Gastroesophageal sphincter (tissue), 4 donors: ENCODE measurements around the gene SHOC2. TPM values are rescaled to one million over a fixed set of nuclear protein-coding genes. Genes with fewer than 3 reads are reported as not detected.

ENCODE experiments used
- ATAC-seq: fragments of 150-250 bp; one replicate; pipeline ENCODE4 v1.9.1; 2016; ENCODE audit warnings: mild to moderate bottlenecking, moderate library complexity
- H3K27ac ChIP-seq, 4 donors: fragments of 200-600 bp; sonication (generic) in 3 of 4; 1 replicate in 3 of 4; 2 replicates in 1 of 4; pipeline ENCODE4 v1.5.1; 2016 to 2019
- H3K27me3 ChIP-seq: fragments of 200-600 bp; sonication (generic); one replicate; pipeline ENCODE4 v1.5.1; 2019
- H3K36me3 ChIP-seq, 2 donors: fragments of 200-600 bp; sonication (generic); one replicate each; pipeline ENCODE4 v1.5.1; 2019; ENCODE audit warnings: control low read depth in 1 of 2
- H3K4me1 ChIP-seq, 3 donors: fragments of 200-600 bp; sonication (generic); 1 replicate in 2 of 3; 2 replicates in 1 of 3; pipeline ENCODE4 v1.5.1; 2016 to 2019; ENCODE audit warnings: control low read depth in 2 of 3
- H3K4me3 ChIP-seq, 2 donors: fragments of 200-600 bp; sonication (generic); one replicate each; pipeline ENCODE4 v1.5.1; 2019; ENCODE audit warnings: mild to moderate bottlenecking in 1 of 2, moderate library complexity in 1 of 2
- H3K9me3 ChIP-seq, 3 donors: fragments of 200-600 bp; sonication (generic); one replicate each; pipeline ENCODE4 v1.5.1; 2017 to 2019; ENCODE audit warnings: control low read depth in 2 of 3
- CTCF ChIP-seq, 4 experiments: fragments of 200-600 bp in 2 of 4; fragments of 450-650 bp in 2 of 4; sonication (generic) in 1 of 4; IDR thresholded peaks; one replicate each; pipeline ENCODE4 v1.5.1; 2017 to 2019; ENCODE audit warnings: antibody characterized with exemption in 4 of 4, mild to moderate bottlenecking in 2 of 4, moderate library complexity in 2 of 4
- EP300 ChIP-seq: sonication (generic); formaldehyde crosslinking; IDR thresholded peaks from one replicate; pipeline ENCODE4 v1.6.1; 2017; ENCODE audit warnings: antibody characterized with exemption, mild to moderate bottlenecking
- POLR2A ChIP-seq, 2 donors: fragments of 450-650 bp; IDR thresholded peaks; one replicate each; pipeline ENCODE4 v1.6.1; 2017; ENCODE audit warnings: antibody characterized with exemption in 2 of 2, mild to moderate bottlenecking in 2 of 2, moderate library complexity in 1 of 2
- POLR2AphosphoS5 ChIP-seq: sonication (generic); formaldehyde crosslinking; IDR thresholded peaks from one replicate; pipeline ENCODE4 v1.6.1; 2017; ENCODE audit warnings: antibody characterized with exemption
- WGBS, 2 donors: methylation state at CpG; one replicate each; pipeline ENCODE4 v1.1.5; 2018; ENCODE audit warnings: low coverage in 1 of 2; 5-methylcytosine and 5-hydroxymethylcytosine counted together
- total RNA-seq, 4 donors: library from RNA; depleted of rRNA; stranded (reverse); fragments of >200 nt; gene quantifications; one replicate each; pipeline ENCODE4 v1.1.0, GENCODE V29; 2016

The SHOC2 gene
- total RNA-seq, 4 donors from 2014 or later = 50.5 to 66.0 (median 58.4) TPM

GRCh38 chr10:111018021-111018420 is 98.6 kb downstream of the SHOC2 start:
- no peak overlapping the region for H3K27ac ChIP-seq

GRCh38 chr10:111023060-111023459 is 103.7 kb downstream of the SHOC2 start:
- peaks cover 0 to 35% of the 10 kb centered on the region in 2 donors for H3K36me3 ChIP-seq
- no peaks in the 10 kb centered on the region for H3K4me1 ChIP-seq
- no peak overlapping the region for H3K27ac ChIP-seq
- TF ChIP-seq POLR2A (IDR thresholded peaks at IDR 0.05) = no peak
- no peak for TF ChIP-seq POLR2AphosphoS5
- TF ChIP-seq CTCF (IDR thresholded peaks at IDR 0.05) = no peak
- no peak for TF ChIP-seq EP300
- no peaks in the 10 kb centered on the region for H3K27me3 ChIP-seq
- H3K9me3 ChIP-seq = peaks cover 0 to 19% (median 0%) of the 10 kb centered on the region in 3 donors
- H3K4me3 ChIP-seq = no peak overlapping the region
- no peak for ATAC-seq

More at GRCh38 chr10:111018021-111018420, 98.6 kb downstream of the SHOC2 start:
- H3K4me1 ChIP-seq = no peaks in the 10 kb centered on the region
- H3K36me3 ChIP-seq = peaks cover 0 to 61% of the 10 kb centered on the region in 2 donors
- H3K27me3 ChIP-seq = no peaks in the 10 kb centered on the region
- TF ChIP-seq POLR2AphosphoS5 (no peak), POLR2A (IDR thresholded peaks at IDR 0.05) (no peak), EP300 (no peak), CTCF (IDR thresholded peaks at IDR 0.05) (no peak)
- peaks cover 0 to 6% (median 0%) of the 10 kb centered on the region in 3 donors for H3K9me3 ChIP-seq
- ATAC-seq = no peak
- no peak overlapping the region for H3K4me3 ChIP-seq

GRCh38 chr10:111030042-111030750 is 110.8 kb downstream of the SHOC2 start:
- no peaks in the 10 kb centered on the region for H3K27me3 ChIP-seq
- H3K27ac ChIP-seq = no peak overlapping the region
- H3K4me3 ChIP-seq = no peak overlapping the region
- no peaks in the 10 kb centered on the region for H3K4me1 ChIP-seq
- no peak for ATAC-seq
- H3K9me3 ChIP-seq = peaks cover 0 to 20% (median 0%) of the 10 kb centered on the region in 3 donors
- no peak for TF ChIP-seq EP300
- no peak for TF ChIP-seq POLR2A (IDR thresholded peaks at IDR 0.05)
- TF ChIP-seq CTCF (IDR thresholded peaks at IDR 0.05) = no peak
- TF ChIP-seq POLR2AphosphoS5 = no peak
- no peaks in the 10 kb centered on the region for H3K36me3 ChIP-seq
- 97 to 100% methylated on average over 3 to 5 of the region's 9 CpGs for WGBS, 2 donors

- no peak for ATAC-seq
- H3K4me3 ChIP-seq = no peak overlapping the region
- H3K4me1 ChIP-seq = no peaks in the 10 kb centered on the region
- peaks cover 0 to 35% (median 0%) of the 10 kb centered on the region in 3 donors for H3K9me3 ChIP-seq
- H3K27ac ChIP-seq = no peak overlapping the region
- 83 to 87% methylated on average over 2 of the region's 2 CpGs for WGBS, 2 donors
- H3K36me3 ChIP-seq = no peaks in the 10 kb centered on the region
- no peak for TF ChIP-seq POLR2AphosphoS5
- no peak for TF ChIP-seq CTCF (IDR thresholded peaks at IDR 0.05)
- no peak for TF ChIP-seq POLR2A (IDR thresholded peaks at IDR 0.05)
- no peak for TF ChIP-seq EP300
- H3K27me3 ChIP-seq = no peaks in the 10 kb centered on the region
Measured at GRCh38 chr10:111034598-111035310, 115.3 kb downstream of the SHOC2 start.

GRCh38 chr10:111035542-111035941 is 116.1 kb downstream of the SHOC2 start:
- Histone ChIP-seq H3K27ac (no peak overlapping the region), H3K4me3 (no peak overlapping the region), H3K27me3 (no peaks in the 10 kb centered on the region), H3K36me3 (no peaks in the 10 kb centered on the region), H3K4me1 (no peaks in the 10 kb centered on the region), H3K9me3 (peaks cover 0 to 43% (median 0%) of the 10 kb centered on the region in 3 donors)
- TF ChIP-seq POLR2AphosphoS5 = no peak
- no peak for TF ChIP-seq POLR2A (IDR thresholded peaks at IDR 0.05)
- no peak for TF ChIP-seq CTCF (IDR thresholded peaks at IDR 0.05)
- no peak for TF ChIP-seq EP300
- ATAC-seq = no peak
